Measurements from ENCODE around the gene TRIM7. TPM values are rescaled to one million over a fixed set of nuclear protein-coding genes. Genes with fewer than 3 reads are reported as not detected.

Gene TRIM7
- total RNA-seq, 1 donor from 2014 or later, result 0.93 TPM

GRCh38 chr5:181198106-181198685, 6.8 kb downstream of the TRIM7 start:
- Mint-ChIP-seq H3K4me3 (ENCODE audit: unreplicated experiment) (peak overlapping the region; percentile 34), H3K27me3 (ENCODE audit: unreplicated experiment) (peaks cover 12% of the 10 kb centered on the region), H3K27ac (ENCODE audit: unreplicated experiment) (no peak overlapping the region), H3K36me3 (ENCODE audit: unreplicated experiment) (no peaks in the 10 kb centered on the region), H3K9me3 (ENCODE audit: unreplicated experiment) (peaks cover 7% of the 10 kb centered on the region), H3K4me1 (ENCODE audit: low read depth, unreplicated experiment) (peaks cover 17% of the 10 kb centered on the region)
- TF ChIP-seq CTCF (IDR thresholded peaks at IDR 0.05; ENCODE audit: partially characterized antibody, unreplicated experiment), result no peak
- DNase-seq, result no peak

GRCh38 chr5:181197326-181197951, 7.6 kb downstream of the TRIM7 start:
- no peak for TF ChIP-seq CTCF (IDR thresholded peaks at IDR 0.05; ENCODE audit: partially characterized antibody, unreplicated experiment)
- peaks cover 7% of the 10 kb centered on the region for H3K9me3 Mint-ChIP-seq (ENCODE audit: unreplicated experiment)
- no peaks in the 10 kb centered on the region for H3K36me3 Mint-ChIP-seq (ENCODE audit: unreplicated experiment)
- H3K4me1 Mint-ChIP-seq (ENCODE audit: low read depth, unreplicated experiment), result peaks cover 17% of the 10 kb centered on the region
- no peak overlapping the region for H3K4me3 Mint-ChIP-seq (ENCODE audit: unreplicated experiment)
- peaks cover 13% of the 10 kb centered on the region for H3K27me3 Mint-ChIP-seq (ENCODE audit: unreplicated experiment)
- no peak for DNase-seq
- H3K27ac Mint-ChIP-seq (ENCODE audit: unreplicated experiment), result no peak overlapping the region

- Mint-ChIP-seq H3K27ac (ENCODE audit: unreplicated experiment) (no peak overlapping the region), H3K27me3 (ENCODE audit: unreplicated experiment) (peaks cover 24% of the 10 kb centered on the region), H3K4me3 (ENCODE audit: unreplicated experiment) (no peak overlapping the region), H3K36me3 (ENCODE audit: unreplicated experiment) (no peaks in the 10 kb centered on the region), H3K9me3 (ENCODE audit: unreplicated experiment) (peaks cover 14% of the 10 kb centered on the region), H3K4me1 (ENCODE audit: low read depth, unreplicated experiment) (peaks cover 11% of the 10 kb centered on the region)
- TF ChIP-seq CTCF (IDR thresholded peaks at IDR 0.05; ENCODE audit: partially characterized antibody, unreplicated experiment), result no peak
- no peak for DNase-seq
Observed at GRCh38 chr5:181195249-181195761, 9.7 kb downstream of the TRIM7 start.

- no peak overlapping the region for H3K4me3 Mint-ChIP-seq (ENCODE audit: unreplicated experiment)
- H3K9me3 Mint-ChIP-seq (ENCODE audit: unreplicated experiment), result peaks cover 19% of the 10 kb centered on the region
- H3K4me1 Mint-ChIP-seq (ENCODE audit: low read depth, unreplicated experiment), result peaks cover 5% of the 10 kb centered on the region
- H3K27ac Mint-ChIP-seq (ENCODE audit: unreplicated experiment), result no peak overlapping the region
- no peak for TF ChIP-seq CTCF (IDR thresholded peaks at IDR 0.05; ENCODE audit: partially characterized antibody, unreplicated experiment)
- no peak for DNase-seq
- H3K27me3 Mint-ChIP-seq (ENCODE audit: unreplicated experiment), result peaks cover 27% of the 10 kb centered on the region
- H3K36me3 Mint-ChIP-seq (ENCODE audit: unreplicated experiment), result no peaks in the 10 kb centered on the region
Observed at GRCh38 chr5:181194489-181195248, 10.3 kb downstream of the TRIM7 start.
